Subcutaneous adipose tissue (tissue), 4 donors: Measurements from ENCODE around the gene ROBO1. TPM values are rescaled to one million over a fixed set of nuclear protein-coding genes. Genes with fewer than 3 reads are reported as not detected.

Experiments
- CTCF ChIP-seq: fragments of 450-650 bp; IDR thresholded peaks from one replicate; pipeline ENCODE4 v1.5.1; 2016; ENCODE audit warnings: low read depth, mild to moderate bottlenecking, control low read depth, antibody characterized with exemption, moderate library complexity
- total RNA-seq, 4 donors: library from RNA; depleted of rRNA; stranded (reverse); fragments of >200 nt; gene quantifications; one replicate each; pipeline ENCODE4 v1.1.0, GENCODE V29; 2016

ROBO1 gene
- total RNA-seq, 4 donors from 2014 or later: 26.6 to 34.0 (median 30.8) TPM

DNA sequence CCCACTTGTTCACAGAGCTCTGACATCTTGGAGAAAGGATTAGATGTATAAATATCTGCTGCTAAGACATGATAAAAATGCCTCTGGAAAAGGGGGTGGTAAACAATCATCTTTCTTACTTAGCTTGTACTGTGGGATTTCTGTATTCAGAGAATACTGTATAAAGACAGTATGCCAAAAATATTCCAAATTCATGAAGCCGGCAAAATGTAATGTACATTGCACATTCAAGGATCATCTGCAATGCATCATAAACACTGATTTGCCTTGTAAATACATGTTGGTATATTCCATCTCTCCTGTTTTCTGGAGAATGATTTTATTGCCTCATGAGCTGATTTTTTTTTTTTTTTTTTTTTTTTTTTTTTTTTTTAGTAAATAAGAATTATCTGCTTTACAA lies 355.3 kb downstream of the ROBO1 start:
- no peak for TF ChIP-seq CTCF

GRCh38 chr3:79410617-79411016 lies 357.2 kb downstream of the ROBO1 start:
- no peak for TF ChIP-seq CTCF

GRCh38 chr3:79410136-79410535 lies 357.7 kb downstream of the ROBO1 start:
- no peak for TF ChIP-seq CTCF

DNA sequence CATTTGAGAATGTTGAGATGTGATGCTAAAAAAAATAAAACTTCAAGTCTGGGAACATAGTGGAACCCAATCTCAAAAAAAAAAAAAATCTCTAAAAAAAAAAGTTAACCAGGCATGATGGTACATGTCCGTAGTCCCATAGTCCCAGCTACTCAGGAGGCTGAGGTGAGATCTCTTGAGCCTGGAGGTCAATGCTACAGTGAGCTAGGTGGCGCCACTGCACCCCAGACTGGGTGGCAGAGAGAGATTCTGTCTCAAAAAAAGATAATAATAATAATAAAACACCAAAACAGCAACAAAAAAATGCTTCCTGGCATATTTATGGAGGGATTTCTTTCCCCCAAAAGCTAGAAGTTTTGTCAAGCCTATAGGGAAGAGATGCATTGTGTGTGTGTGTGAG lies 361.6 kb downstream of the ROBO1 start:
- TF ChIP-seq CTCF: no peak

DNA sequence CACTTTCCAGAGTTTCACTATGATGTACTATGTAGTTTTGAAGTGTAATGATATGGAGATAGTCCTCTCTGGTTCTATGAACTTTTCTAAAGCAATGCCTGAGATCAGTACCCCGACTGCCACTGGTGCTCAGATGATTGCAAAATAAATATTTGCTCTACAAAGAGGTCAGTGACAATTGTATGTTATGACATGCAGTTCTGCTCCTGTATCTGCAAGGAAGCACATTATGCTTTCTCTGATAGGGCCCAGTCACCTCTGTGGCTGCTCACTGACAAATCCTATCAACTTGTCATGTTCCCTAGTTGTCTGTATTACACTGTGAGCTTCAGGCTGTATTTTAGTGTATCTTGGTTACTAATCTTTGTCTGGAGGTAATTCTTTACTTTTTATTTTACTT lies 362.6 kb downstream of the ROBO1 start:
- TF ChIP-seq CTCF: no peak

- no peak for TF ChIP-seq CTCF
Measured at GRCh38 chr3:79396595-79396994, 371.2 kb downstream of the ROBO1 start.

DNA sequence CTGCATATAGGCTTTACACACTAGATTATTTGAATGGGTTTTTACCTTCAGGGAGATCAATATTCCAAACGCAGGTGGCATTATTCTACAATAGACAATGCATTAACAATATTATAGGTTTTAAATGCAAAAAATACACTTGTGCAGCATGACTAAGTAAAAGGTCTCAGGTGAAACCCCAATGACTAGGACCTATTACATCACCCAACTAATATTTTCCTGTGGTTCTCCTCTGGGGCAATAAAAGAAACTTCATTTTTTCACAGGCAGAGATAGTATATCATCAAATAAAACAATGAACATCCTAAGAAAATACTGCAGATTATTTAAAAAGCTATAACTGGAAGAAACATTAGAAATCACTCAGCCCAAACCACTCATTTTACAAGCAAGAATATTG lies 375.3 kb downstream of the ROBO1 start:
- TF ChIP-seq CTCF: no peak
